AG10803 (cell line): ENCODE measurements around the gene SLC5A1.
"Not testable (repeated sequence)": the region's sequence is repeated elsewhere in the genome, so short reads cannot be mapped to it uniquely, and the experiment has no call there.

Experiments
- DNase-seq: peaks from one replicate; pipeline ENCODE4 v3.0.0; 2010; ENCODE audit warnings: low read depth
- H3K4me3 ChIP-seq: 2 replicates; pipeline ENCODE4 v1.5.1; 2011; ENCODE audit warnings: mild to moderate bottlenecking, low read length, control low read depth
- CTCF ChIP-seq: conservative IDR thresholded peaks from 2 replicates; pipeline ENCODE4 v1.5.1; 2011; ENCODE audit warnings: mild to moderate bottlenecking, low read length, control low read depth, inconsistent platforms

Gene SLC5A1

GRCh38 chr22:32144496-32145274 is 101.6 kb downstream of the SLC5A1 start:
- no peak for TF ChIP-seq CTCF
- DNase-seq: no peak
- H3K4me3 ChIP-seq: no peak overlapping the region

GRCh38 chr22:32147128-32147527 is 104.1 kb downstream of the SLC5A1 start:
- H3K4me3 ChIP-seq, DNase-seq: not testable (repeated sequence)

- DNase-seq, H3K4me3 ChIP-seq: not testable (repeated sequence)
Observed at GRCh38 chr22:32148372-32148771, 105.3 kb downstream of the SLC5A1 start.

GRCh38 chr22:32150647-32151046 is 107.6 kb downstream of the SLC5A1 start:
- not testable (repeated sequence) for DNase-seq

GRCh38 chr22:32151641-32152040 is 108.6 kb downstream of the SLC5A1 start:
- DNase-seq, H3K4me3 ChIP-seq: not testable (repeated sequence)

More at GRCh38 chr22:32150647-32151046, 107.6 kb downstream of the SLC5A1 start:
- H3K4me3 ChIP-seq: not testable (repeated sequence)

- not testable (repeated sequence) for DNase-seq, H3K4me3 ChIP-seq
Observed at GRCh38 chr22:32154727-32155126, 111.7 kb downstream of the SLC5A1 start.

- not testable (repeated sequence) for DNase-seq, H3K4me3 ChIP-seq
Observed at GRCh38 chr22:32157632-32158031, 114.6 kb downstream of the SLC5A1 start.

GRCh38 chr22:32158712-32159533 is 115.9 kb downstream of the SLC5A1 start, which contains the start of gene C22orf42:
Gene C22orf42 (minus strand): TSS chr22:32159303. CDS start chr22:32159215, 88 bp downstream.
- H3K4me3 ChIP-seq: no peak within 1 kb of the TSS
- TF ChIP-seq CTCF: no peak
- DNase-seq: no peak

- not testable (repeated sequence) for H3K4me3 ChIP-seq, DNase-seq
Observed at GRCh38 chr22:32160411-32160810, 117.3 kb downstream of the SLC5A1 start.
